Hepatocyte (in vitro differentiated cells): ENCODE measurements around the gene RELB.

Experiments
- EZH2 ChIP-seq: fragments of 200-600 bp; sonication (generic); IDR thresholded peaks from 2 replicates; pipeline ENCODE4 v1.6.1; 2016; ENCODE audit warnings: antibody characterized with exemption, mild to moderate bottlenecking, borderline replicate concordance
- TF ChIP-seq, protein P1 (sequence below): fragments of 200-600 bp; sonication (generic); IDR thresholded peaks from 2 replicates; pipeline ENCODE4 v1.5.1; 2016; ENCODE audit warnings: antibody characterized with exemption, mild to moderate bottlenecking; ENCODE audit not compliant: poor library complexity

DNA sequence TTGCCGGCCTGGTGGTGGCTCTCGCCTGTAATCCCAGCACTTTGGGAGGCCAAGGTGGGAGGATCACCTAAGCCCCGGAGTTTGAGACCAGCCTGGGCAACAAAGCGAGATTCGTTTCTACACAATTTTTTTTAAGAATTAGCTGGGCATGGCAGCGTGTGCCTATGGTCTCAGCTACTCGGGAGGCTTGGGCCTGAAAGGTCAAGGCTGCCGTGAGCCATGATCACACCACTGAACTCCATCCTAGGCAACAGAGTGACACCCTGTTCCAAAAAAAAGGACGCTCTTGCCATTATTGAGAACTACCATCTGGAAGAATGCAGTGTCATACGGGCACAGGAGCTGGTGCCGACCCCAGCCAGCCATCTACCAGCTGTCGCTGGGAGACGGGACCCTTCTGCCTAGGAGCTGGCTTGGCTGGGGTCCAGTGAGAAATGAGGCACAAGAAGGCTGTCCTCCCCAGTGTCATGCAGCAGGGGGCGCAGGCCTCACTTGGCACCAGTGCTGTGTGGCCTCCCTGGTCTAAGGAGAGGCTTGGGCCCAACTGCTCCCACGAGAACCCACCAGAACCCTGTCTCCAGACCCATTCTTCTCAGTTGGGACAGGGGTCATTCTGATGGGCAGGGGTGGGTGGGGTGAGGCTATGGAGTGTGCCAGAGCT lies 12.2 kb upstream of the RELB start:
- TF ChIP-seq, protein P1, sequence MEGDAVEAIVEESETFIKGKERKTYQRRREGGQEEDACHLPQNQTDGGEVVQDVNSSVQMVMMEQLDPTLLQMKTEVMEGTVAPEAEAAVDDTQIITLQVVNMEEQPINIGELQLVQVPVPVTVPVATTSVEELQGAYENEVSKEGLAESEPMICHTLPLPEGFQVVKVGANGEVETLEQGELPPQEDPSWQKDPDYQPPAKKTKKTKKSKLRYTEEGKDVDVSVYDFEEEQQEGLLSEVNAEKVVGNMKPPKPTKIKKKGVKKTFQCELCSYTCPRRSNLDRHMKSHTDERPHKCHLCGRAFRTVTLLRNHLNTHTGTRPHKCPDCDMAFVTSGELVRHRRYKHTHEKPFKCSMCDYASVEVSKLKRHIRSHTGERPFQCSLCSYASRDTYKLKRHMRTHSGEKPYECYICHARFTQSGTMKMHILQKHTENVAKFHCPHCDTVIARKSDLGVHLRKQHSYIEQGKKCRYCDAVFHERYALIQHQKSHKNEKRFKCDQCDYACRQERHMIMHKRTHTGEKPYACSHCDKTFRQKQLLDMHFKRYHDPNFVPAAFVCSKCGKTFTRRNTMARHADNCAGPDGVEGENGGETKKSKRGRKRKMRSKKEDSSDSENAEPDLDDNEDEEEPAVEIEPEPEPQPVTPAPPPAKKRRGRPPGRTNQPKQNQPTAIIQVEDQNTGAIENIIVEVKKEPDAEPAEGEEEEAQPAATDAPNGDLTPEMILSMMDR = peak; percentile 50
- TF ChIP-seq EZH2 = no peak
